Smooth muscle cell (in vitro differentiated cells): ENCODE data around the gene MYOD1. TPM values are rescaled to one million over a fixed set of nuclear protein-coding genes. Genes with fewer than 3 reads are reported as not detected.

Experiments
- DNase-seq: peaks from one replicate; lab custom pipeline; 2025; ENCODE audit not compliant: unreplicated experiment; lab: John Stamatoyannopoulos, UW
- H2AFZ ChIP-seq: fragments of 200-600 bp; sonication (generic); 2 replicates; pipeline ENCODE4 v1.6.0; 2016; ENCODE audit warnings: antibody characterized with exemption, low read depth, mild to moderate bottlenecking
- H3F3A ChIP-seq: fragments of 200-600 bp; sonication (generic); 2 replicates; pipeline ENCODE4 v1.6.0; 2017; ENCODE audit warnings: antibody characterized with exemption, low read depth
- H3K27ac ChIP-seq: fragments of 200-600 bp; sonication (generic); 2 replicates; pipeline ENCODE4 v1.5.1; 2016; ENCODE audit warnings: low read depth, mild to moderate bottlenecking
- H3K27me3 ChIP-seq: fragments of 200-600 bp; sonication (generic); 2 replicates; pipeline ENCODE4 v1.6.1; 2016; ENCODE audit warnings: low read depth, mild to moderate bottlenecking
- H3K36me3 ChIP-seq: fragments of 200-600 bp; sonication (generic); 2 replicates; pipeline ENCODE4 v1.5.1; 2016; ENCODE audit warnings: low read depth
- H3K4me1 ChIP-seq: fragments of 200-600 bp; sonication (generic); 2 replicates; pipeline ENCODE4 v1.5.1; 2016; ENCODE audit warnings: low read depth
- H3K4me2 ChIP-seq: fragments of 200-600 bp; sonication (generic); 2 replicates; pipeline ENCODE4 v1.6.0; 2016; ENCODE audit warnings: mild to moderate bottlenecking
- H3K4me3 ChIP-seq: fragments of 200-600 bp; sonication (generic); 2 replicates; pipeline ENCODE4 v1.5.1; 2016; ENCODE audit warnings: mild to moderate bottlenecking
- H3K79me2 ChIP-seq: fragments of 200-600 bp; sonication (generic); 2 replicates; pipeline ENCODE4 v1.6.0; 2016; ENCODE audit warnings: low read depth, mild to moderate bottlenecking
- H3K9ac ChIP-seq: fragments of 200-600 bp; sonication (generic); 2 replicates; pipeline ENCODE4 v1.6.0; 2016; ENCODE audit warnings: low read depth
- H3K9me3 ChIP-seq: fragments of 200-600 bp; sonication (generic); replicated peaks from 2 replicates; pipeline ENCODE4 v1.5.1; 2016; ENCODE audit warnings: low read depth
- H4K20me1 ChIP-seq: fragments of 200-600 bp; sonication (generic); 2 replicates; pipeline ENCODE4 v1.6.0; 2016; ENCODE audit warnings: low read depth
- CTCF ChIP-seq: fragments of 200-600 bp; sonication (generic); IDR thresholded peaks from 2 replicates; pipeline ENCODE4 v1.5.1; 2017; ENCODE audit warnings: borderline replicate concordance, mild to moderate bottlenecking, antibody characterized with exemption; ENCODE audit not compliant: insufficient read depth, poor library complexity, severe bottlenecking
- WGBS: methylation state at CpG from one replicate; pipeline ENCODE4 v1.1.7; 2016; ENCODE audit warnings: low lambda C conversion rate; 5-methylcytosine and 5-hydroxymethylcytosine counted together
- polyA plus RNA-seq: library from polyadenylated mRNA; unstranded; fragments of >200 nt; fragmentation: Nextera tagmentation; extraction: Ambion mirVana; gene quantifications from 2 replicates; pipeline ENCODE4 v1.2.1, GENCODE V29; 2016
- total RNA-seq: library from RNA; depleted of rRNA; stranded (reverse); fragments of >200 nt; gene quantifications from 2 replicates; pipeline ENCODE4 v1.2.3, GENCODE V29; 2014

Gene MYOD1
- total and polyA plus RNA-seq, 2 experiments from 2014 or later: not detected

DNA sequence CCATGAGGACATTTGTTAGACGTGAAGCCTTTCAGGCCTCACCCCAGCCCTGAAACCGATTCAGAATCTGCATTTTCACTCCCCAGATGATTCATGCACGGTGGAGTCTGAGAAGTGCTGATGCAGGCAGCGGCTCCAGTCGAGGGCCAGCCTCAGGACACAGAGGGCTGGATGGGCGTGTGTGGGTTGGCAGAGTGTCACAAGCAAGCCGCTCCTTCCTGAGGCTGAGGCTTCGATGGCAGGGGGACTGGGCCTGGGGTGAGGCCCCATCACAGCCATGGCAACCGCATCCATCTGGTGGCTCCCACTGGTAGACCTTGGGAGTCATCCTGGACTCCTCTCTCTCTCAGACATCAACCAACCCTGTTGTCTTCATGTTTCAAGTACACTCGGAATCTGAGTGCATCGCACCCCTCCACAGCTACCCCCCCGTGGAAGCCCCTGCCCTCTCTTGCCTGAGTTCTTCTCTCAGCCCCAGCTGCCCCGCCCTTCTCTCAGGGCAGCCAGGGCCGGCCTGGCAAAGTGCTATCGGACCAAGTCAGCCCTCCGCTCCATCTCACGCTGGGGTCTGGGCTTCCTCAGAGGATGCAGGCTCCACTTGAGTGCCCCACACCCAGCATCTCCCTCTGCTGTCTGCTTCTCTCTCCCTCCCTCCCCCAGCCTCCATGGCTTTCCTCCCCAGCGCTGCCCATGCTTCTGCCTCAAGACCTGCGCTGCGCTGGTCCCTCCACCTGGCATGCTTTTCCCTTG is 25.8 kb downstream of the MYOD1 start:
- no peaks in the 10 kb centered on the region for H3K79me2 ChIP-seq
- no peaks in the 10 kb centered on the region for H3K36me3 ChIP-seq
- H4K20me1 ChIP-seq: no peaks in the 10 kb centered on the region
- no peak overlapping the region for H3K4me2 ChIP-seq
- no peak overlapping the region for H3K9ac ChIP-seq
- no peak overlapping the region for H3K27ac ChIP-seq
- no peak overlapping the region for H3K4me3 ChIP-seq
- no peak overlapping the region for H2AFZ ChIP-seq
- DNase-seq: no peak
- peaks cover 13% of the 10 kb centered on the region for H3K27me3 ChIP-seq
- H3F3A ChIP-seq: no peaks in the 10 kb centered on the region
- TF ChIP-seq CTCF: no peak
- no peaks in the 10 kb centered on the region for H3K4me1 ChIP-seq
- H3K9me3 ChIP-seq: no peaks in the 10 kb centered on the region
- WGBS: 86% methylated on average over 20 of the region's 20 CpGs

- H3K4me2 ChIP-seq: no peak overlapping the region
- DNase-seq: no peak
- H2AFZ ChIP-seq: no peak overlapping the region
- WGBS: 87% methylated on average over 11 of the region's 11 CpGs
- H3K4me3 ChIP-seq: no peak overlapping the region
- no peaks in the 10 kb centered on the region for H3K36me3 ChIP-seq
- no peaks in the 10 kb centered on the region for H3F3A ChIP-seq
- no peak for TF ChIP-seq CTCF
- no peak overlapping the region for H3K27ac ChIP-seq
- no peaks in the 10 kb centered on the region for H3K79me2 ChIP-seq
- no peaks in the 10 kb centered on the region for H3K9me3 ChIP-seq
- H3K9ac ChIP-seq: no peak overlapping the region
- H4K20me1 ChIP-seq: no peaks in the 10 kb centered on the region
- no peaks in the 10 kb centered on the region for H3K4me1 ChIP-seq
- H3K27me3 ChIP-seq: peaks cover 8% of the 10 kb centered on the region
Observed at GRCh38 chr11:17746096-17746495, 26.7 kb downstream of the MYOD1 start.

DNA sequence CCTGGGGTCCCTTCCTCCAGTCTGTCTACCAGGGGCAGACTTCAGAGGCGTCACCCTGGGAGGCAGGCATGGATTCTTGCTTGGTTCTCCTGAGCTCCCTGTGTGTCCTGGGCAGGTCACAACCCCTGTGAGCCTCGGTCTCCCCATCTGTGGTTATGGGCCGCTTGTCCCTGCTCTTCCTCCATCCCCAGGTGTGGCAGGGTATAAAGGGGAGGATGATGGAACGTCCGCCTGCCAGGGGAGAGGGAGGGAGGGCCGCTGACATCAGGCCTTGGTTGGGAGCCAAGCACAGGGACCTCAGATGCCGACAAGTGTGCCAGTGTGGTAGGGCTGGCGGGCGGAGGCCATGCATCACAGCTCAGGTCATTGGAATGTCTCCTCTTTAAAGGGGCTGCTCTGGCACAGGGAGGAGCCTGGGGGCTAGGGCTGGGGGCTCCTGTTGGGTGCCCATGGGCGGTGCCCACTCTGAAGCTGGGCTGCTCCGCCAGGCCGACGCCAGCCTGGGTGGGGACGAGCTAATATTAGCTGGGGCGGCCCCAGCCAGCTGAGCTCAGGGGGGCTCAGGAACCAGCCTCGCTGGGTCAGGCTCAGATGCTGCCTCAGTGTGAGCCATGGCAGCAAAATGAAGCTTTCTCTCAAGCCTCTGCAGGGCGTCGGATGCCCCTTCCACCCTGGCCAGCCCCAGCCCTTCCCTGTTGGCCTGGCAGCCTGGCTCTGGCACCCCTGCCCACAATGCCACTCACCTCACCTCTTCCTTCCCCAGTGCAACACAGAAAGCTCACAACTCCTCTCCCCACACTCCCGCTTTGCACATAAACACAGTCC is 28.0 kb downstream of the MYOD1 start:
- Histone ChIP-seq H3K4me3 (no peak overlapping the region), H3K27me3 (peaks cover 13% of the 10 kb centered on the region), H3F3A (no peaks in the 10 kb centered on the region), H4K20me1 (no peaks in the 10 kb centered on the region), H3K36me3 (no peaks in the 10 kb centered on the region), H3K79me2 (no peaks in the 10 kb centered on the region), H3K9ac (no peak overlapping the region), H3K9me3 (no peaks in the 10 kb centered on the region), H2AFZ (no peak overlapping the region), H3K27ac (no peak overlapping the region), H3K4me1 (no peaks in the 10 kb centered on the region), H3K4me2 (no peak overlapping the region)
- WGBS: 89% methylated on average over 19 of the region's 19 CpGs
- DNase-seq: no peak
- TF ChIP-seq CTCF: no peak
